D721Med (cell line): Measurements from ENCODE around the gene RBFOX1.
"Not testable (repeated sequence)": the region's sequence is repeated elsewhere in the genome, so short reads cannot be mapped to it uniquely, and the experiment has no call there.

Experiments used
- DNase-seq: peaks from one replicate; pipeline ENCODE4 v3.0.0; 2011; ENCODE audit warnings: low spot score; ENCODE audit not compliant: insufficient read length
- FAIRE-seq: peaks from 2 replicates; lab custom pipeline; 2011; peaks lifted over from hg19 to GRCh38; lab: Jason Lieb, UNC
- CTCF ChIP-seq: IDR thresholded peaks from 2 replicates; pipeline ENCODE4 v1.5.1; 2012; ENCODE audit warnings: mild to moderate bottlenecking, control low read depth; ENCODE audit not compliant: insufficient read depth; ENCODE audit errors: missing control alignments

Gene RBFOX1

GRCh38 chr16:7482032-7482431 lies 149.4 kb downstream of the RBFOX1 start:
- DNase-seq (no peak), FAIRE-seq (no peak)
- no peak for TF ChIP-seq CTCF

DNA sequence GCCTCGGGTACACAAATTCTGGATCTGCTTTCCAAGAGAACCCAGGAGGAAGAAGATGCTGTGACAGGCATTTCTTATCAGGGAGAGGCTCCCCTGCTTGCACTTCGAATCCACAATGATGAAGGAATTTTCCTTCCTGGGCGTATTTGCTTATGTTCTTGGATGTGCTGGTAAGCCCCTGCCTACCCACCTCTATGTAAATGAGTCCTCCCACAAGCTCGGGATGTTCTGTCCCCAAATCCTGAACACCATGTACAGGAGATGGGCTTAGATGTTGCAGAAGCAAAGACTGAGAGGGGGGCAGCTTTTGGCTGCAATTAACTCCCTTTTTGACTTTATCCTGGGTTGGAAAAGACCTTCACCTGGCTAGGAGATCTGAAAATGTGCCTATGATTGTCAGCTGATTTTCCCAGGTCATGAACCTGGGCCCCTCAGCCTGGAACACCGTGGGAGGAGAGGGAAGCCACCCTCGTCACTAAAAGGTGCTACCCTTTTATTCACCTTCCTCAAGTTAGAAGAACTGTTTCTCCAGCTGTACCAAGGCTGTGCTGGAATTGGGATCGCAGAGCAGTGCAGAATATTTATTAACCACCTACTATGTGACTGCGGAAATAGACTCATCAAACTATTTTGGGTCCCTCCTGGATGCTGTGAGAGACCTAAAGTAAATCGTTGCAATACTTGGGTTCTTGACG lies 150.1 kb downstream of the RBFOX1 start:
- FAIRE-seq (no peak), DNase-seq (no peak)
- no peak for TF ChIP-seq CTCF

DNA sequence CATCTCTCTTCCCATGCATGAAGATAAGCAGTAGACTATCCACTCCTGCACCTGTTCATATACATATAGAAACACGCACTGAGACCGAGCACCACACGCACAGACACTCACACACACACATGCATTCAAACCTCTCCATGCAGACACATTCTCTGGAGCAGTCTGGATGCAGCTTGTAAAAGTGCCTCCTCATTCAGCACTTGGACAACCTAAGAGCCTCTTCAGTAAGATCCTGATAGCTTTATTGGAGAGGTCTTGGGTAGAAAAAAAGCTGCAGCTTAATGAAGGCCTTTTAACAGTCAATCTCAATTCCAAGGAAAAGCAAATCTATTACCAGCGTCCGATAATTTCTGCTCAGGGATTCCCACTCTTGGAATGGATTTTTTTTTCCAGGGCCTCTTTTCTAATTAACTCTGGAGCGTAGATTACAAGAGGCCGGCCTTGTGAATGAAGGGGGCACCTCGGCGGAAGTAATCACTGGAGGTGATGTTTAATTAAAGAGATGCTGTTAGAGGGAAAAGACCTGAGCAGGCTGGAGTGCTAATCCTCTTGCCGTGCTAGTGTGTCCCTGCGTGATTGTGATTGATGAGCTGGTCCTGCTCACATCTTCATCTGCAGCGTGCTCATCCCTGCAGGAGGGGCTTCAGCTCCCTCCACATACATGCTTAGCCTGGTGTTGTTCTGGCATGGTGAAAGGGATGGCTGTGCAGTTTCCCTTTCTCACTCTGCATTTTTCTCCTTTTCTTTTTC lies 155.1 kb downstream of the RBFOX1 start:
- FAIRE-seq, result peak; percentile 46
- no peak for TF ChIP-seq CTCF
- peak; percentile 34 for DNase-seq

- TF ChIP-seq CTCF, result no peak
- FAIRE-seq (no peak), DNase-seq (no peak)
These were observed 159.5 kb downstream of the RBFOX1 start for GRCh38 chr16:7492122-7492521.

DNA sequence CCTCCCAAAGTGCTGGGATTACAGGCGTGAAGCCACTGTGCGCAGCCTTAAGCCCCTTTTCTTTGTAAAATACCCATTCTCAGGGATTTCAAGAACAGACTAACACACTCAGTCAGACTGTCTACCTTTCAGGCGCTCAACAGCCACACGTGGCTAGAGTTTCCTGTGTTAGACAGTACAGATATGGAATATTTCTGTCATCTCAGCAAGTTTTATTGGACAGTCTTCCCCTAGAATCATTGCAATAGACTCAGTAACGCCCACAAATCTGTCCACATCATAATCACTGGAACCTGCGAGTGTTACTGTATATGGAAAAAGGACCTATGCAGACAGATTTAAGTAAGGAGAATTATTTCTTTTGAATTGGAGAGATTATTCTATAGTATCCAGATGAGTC lies 160.5 kb downstream of the RBFOX1 start:
- no peak for TF ChIP-seq CTCF
- FAIRE-seq (no peak), DNase-seq (no peak)

- no peak for FAIRE-seq
- TF ChIP-seq CTCF, result no peak
- no peak for DNase-seq
These were observed 165.0 kb downstream of the RBFOX1 start for GRCh38 chr16:7497691-7498090.

GRCh38 chr16:7501868-7502267 lies 169.2 kb downstream of the RBFOX1 start:
- TF ChIP-seq CTCF, result no peak
- FAIRE-seq (no peak), DNase-seq (no peak)

- not testable (repeated sequence) for FAIRE-seq, DNase-seq
These were observed 170.0 kb downstream of the RBFOX1 start for GRCh38 chr16:7502591-7503157.
